GM18867 (cell line): ENCODE results near the gene ADAMTS2.

Experiments used
- ATAC-seq: cut with Tn5 transposase; IDR thresholded peaks from one replicate; pipeline ENCODE4 v1.9.1; 2021; ENCODE audit warnings: mild to moderate bottlenecking, moderate library complexity; ENCODE audit not compliant: unreplicated experiment

Gene ADAMTS2

DNA sequence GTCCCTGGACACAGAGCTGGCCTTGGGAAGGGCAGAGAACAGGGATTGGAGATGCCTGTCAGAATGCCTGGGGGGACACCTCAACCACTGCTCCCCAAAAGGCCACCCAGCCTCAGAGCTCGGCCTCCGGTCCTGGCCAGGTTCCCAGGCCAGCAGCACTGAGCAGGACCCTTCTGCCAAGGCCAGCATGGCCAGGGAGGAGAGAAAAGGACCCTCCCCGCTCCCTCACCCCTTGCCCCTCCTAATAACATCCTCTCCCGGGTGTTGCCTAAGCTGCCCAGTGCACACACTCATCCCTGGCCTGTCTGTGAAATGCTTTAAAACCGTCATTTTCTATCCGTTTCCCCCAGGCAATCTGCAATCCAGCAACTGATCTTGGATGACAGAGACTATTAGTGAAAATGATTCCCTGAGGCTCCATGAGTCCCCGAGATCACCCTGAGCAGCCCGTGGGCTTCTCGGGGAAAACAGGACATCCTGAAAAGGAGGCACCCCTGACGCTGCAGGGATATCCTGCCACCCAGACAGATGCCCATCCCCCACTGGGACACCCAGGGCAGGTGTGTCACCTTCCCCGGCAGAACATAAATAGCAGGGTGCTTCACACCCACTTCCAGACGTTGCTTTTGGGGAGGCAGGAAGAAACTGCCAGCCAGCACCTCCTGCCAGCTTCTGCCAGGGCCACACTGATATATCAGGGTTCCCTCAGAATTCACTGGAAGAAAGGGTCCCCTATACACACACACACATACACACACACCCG, 75.3 kb downstream of the ADAMTS2 start:
- ATAC-seq: no peak

DNA sequence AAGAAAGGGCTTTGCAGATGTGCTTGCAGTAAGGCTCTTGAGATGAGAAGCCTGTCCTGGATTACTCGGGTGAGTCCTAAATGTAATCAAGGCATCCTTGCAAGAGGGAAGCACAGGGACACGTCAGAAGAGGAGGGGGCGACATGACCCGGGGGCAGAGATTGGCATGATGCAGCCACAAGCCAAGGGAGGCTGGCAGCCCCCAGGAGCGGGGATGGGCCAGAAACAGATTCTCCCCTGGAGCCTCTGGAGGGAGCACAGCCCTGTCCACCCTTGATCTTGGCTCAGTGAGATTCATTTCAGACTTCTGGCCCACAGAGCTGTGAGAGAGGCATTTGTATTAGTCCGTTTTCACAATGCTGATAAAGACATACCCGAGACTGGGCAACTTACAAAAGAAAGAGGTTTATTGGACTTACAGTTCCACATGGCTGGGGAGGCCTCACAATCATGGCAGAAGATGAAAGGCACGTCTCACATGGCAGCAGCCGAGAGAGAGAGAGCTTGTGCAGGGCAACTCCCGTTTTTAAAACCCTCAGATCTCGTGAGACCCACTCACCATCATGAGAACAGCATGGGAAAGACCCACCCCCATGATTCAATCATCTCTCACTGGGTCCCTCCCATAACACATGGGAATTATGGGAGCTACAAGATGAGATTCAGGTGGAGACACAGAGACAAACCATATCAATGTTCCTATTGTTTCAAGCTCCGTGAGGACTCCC, 76.1 kb downstream of the ADAMTS2 start:
- ATAC-seq: no peak

GRCh38 chr5:179268399-179268952, 76.8 kb downstream of the ADAMTS2 start:
- no peak for ATAC-seq

GRCh38 chr5:179267671-179268083, 77.6 kb downstream of the ADAMTS2 start:
- no peak for ATAC-seq

DNA sequence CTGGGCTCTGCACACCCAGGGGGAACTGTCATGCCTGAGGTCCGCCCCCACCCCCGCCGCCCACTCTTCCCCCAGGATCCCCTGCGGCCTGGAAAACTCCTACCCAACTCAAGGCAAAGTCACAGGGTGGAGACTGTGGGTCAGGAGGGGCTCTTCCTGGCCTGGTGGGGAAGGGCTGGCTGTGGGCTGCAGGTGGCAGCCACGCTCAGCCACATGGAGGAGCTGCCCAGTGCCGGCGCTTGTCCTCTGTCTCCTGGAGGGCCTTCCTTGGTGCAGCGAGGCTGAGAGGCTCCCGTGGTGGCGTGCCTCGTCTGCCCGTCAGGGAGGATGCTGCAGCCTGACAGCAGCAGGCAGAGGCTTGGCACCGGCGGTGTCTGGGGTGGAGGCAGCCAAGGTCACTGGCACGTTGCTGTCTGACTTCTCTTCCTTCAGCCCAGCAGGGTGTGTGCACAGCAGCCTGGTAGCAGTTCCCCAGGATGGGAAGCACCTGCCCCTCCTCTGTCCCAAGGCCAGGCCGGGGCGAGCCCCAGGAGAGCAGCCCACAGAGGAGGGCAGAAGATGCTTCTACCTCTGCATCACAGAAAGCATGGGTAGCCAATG, 78.1 kb downstream of the ADAMTS2 start:
- no peak for ATAC-seq

- no peak for ATAC-seq
These were observed 78.8 kb downstream of the ADAMTS2 start for GRCh38 chr5:179266291-179267070.

GRCh38 chr5:179265514-179266290, 79.6 kb downstream of the ADAMTS2 start:
- no peak for ATAC-seq

GRCh38 chr5:179264783-179265513, 80.3 kb downstream of the ADAMTS2 start:
- no peak for ATAC-seq

DNA sequence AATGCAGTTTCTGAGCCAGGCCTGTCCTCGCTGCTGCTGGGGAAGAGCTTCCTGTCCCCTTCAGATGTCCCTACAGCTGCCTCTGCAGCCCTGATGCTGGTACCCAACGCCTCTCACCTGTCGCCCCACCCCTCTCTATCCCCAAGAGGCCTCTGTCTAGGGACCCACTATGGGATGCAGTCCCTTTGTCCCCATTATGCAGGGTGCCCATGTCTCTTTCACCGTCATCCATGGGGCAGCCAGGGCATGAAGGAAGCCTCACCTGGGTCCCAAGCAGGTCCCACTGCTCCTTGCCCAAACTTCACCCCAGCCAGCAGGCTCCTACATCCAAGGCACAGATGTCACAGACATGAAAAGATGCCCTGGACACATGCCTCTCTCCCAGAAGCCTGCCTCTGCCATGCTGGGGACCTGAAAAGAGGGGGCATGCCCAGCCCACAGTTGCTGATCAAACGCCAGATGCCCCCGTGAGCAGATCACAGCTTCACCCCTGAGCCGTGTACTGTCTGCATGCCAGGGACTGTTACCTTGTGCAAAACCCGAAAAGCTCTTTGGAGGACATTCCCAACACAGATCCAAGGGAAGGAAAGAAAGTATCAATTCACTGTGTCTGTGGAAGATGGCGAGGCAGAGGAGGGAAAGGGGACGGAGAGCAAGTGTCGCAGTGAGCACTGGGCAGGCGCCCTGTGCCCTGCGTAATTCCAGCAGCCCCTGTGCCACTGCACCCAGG, 81.0 kb downstream of the ADAMTS2 start:
- ATAC-seq: no peak

GRCh38 chr5:179263391-179264052, 81.7 kb downstream of the ADAMTS2 start:
- ATAC-seq: no peak

GRCh38 chr5:179262126-179262920, 82.9 kb downstream of the ADAMTS2 start:
- no peak for ATAC-seq

GRCh38 chr5:179261301-179262125, 83.7 kb downstream of the ADAMTS2 start:
- no peak for ATAC-seq

- no peak for ATAC-seq
These were observed 84.8 kb downstream of the ADAMTS2 start for GRCh38 chr5:179260324-179261070.

- ATAC-seq: no peak
These were observed 85.4 kb downstream of the ADAMTS2 start for GRCh38 chr5:179259731-179260323.

DNA sequence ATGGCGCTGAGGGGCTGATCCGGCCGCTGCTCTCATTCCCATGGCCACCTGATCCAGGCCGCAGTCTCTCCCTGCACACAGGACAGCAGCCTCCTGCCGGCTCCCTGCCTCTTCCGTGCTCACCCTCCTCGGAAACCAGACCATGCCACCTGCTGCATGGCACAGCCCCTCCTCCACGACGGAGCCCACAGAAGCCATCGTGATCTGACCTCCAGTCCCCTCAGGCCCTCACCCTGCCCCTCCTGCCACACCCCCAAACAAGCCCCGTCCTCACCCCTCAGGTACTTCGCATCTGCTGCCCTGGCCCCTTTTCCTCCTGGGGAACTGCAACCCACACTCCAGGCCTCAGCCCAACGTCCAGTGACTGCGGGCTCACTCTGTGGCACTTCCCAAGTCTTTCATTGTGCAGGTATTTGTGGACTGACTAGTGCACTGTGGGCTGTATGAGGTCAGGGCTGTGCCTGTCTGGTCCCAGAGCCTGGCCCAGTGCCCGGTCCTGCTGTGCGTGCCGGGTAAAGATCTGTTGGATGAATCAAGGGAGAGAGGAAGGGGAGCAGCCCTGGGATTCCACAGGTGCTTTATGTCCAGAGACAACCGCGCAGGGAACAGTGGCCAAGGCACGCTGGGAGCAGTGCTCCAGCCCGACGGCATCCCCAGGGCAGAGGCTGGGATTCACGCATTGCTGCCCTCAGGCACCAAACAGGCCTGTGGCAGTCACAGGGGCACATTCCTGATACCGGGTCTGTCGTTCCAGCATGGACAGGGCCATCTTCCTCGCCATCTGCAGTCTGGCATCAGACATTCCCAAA, 86.1 kb downstream of the ADAMTS2 start:
- ATAC-seq: no peak
